Endothelial cell of umbilical vein (primary cell): Measurements from ENCODE around the gene CAPRIN2. TPM values are rescaled to one million over a fixed set of nuclear protein-coding genes. Genes with fewer than 3 reads are reported as not detected.
A peak's percentile ranks its signal among the peaks of the same experiment; 100 is the strongest.

Experiments
- BruUV-seq: library from RNA; stranded (reverse); fragments of 400-500 nt; replicated peaks from 2 replicates; lab custom pipeline; 2021; lab: Mats Ljungman, UMichigan
- CTCF ChIA-PET: fragments of 300-600, 350-600 bp; sonication (Branson Sonifier 250); formaldehyde crosslinking; loops from one replicate; lab custom pipeline; 2021; ENCODE audit warnings: antibody characterized with exemption, inconsistent platforms; lab: Charles Lee
- POLR2A ChIA-PET: fragments of 300-600, 350-600 bp; sonication (Branson Sonifier 250); formaldehyde crosslinking; loops from one replicate; lab custom pipeline; 2021; ENCODE audit warnings: antibody characterized with exemption, inconsistent platforms; lab: Charles Lee
- DNase-seq: peaks from one replicate; pipeline ENCODE4 v3.0.0-alpha.2; 2011; ENCODE audit warnings: low read depth, low spot score
- FAIRE-seq: peaks from 2 replicates; lab custom pipeline; 2011; peaks lifted over from hg19 to GRCh38; lab: Jason Lieb, UNC
- H2AFZ ChIP-seq: 2 replicates; pipeline ENCODE4 v1.6.0; 2012; ENCODE audit warnings: low read depth, low read length, control low read depth, inconsistent platforms
- H3K27ac ChIP-seq: 2 replicates; pipeline ENCODE4 v1.5.1; 2011; ENCODE audit warnings: low read depth, mild to moderate bottlenecking, control low read depth, low read length, moderate library complexity; ENCODE audit not compliant: insufficient read depth
- H3K27me3 ChIP-seq, 2 experiments: 2 replicates each; pipeline versions ENCODE4 v1.6.0 to v1.6.1; 2011; ENCODE audit warnings: low read length in 2 of 2, mixed read lengths in 1 of 2; ENCODE audit not compliant: control insufficient read depth in 2 of 2, insufficient read depth in 2 of 2
- H3K36me3 ChIP-seq, 2 experiments: 2 replicates in 1 of 2; 3 replicates in 1 of 2; pipeline ENCODE4 v1.5.1; 2011; ENCODE audit warnings: low read length in 2 of 2, mild to moderate bottlenecking in 1 of 2, moderate library complexity in 1 of 2; ENCODE audit not compliant: control insufficient read depth in 2 of 2, insufficient read depth in 2 of 2; ENCODE audit errors: extremely low read depth in 1 of 2
- H3K4me1 ChIP-seq: 3 replicates; pipeline ENCODE4 v1.5.1; 2011; ENCODE audit warnings: mild to moderate bottlenecking, low read length; ENCODE audit not compliant: control insufficient read depth, insufficient read depth; ENCODE audit errors: extremely low read depth
- H3K4me2 ChIP-seq: 2 replicates; pipeline ENCODE4 v1.6.1; 2011; ENCODE audit warnings: low read length, control low read depth, mixed read lengths; ENCODE audit not compliant: insufficient read depth
- H3K4me3 ChIP-seq, 3 experiments: fragments of 200-600 bp in 1 of 3; sonication (generic), shearing (Covaris generic) in 1 of 3; replicated peaks in 1 of 3; 2 replicates each; pipeline ENCODE4 v1.5.1; 2011 to 2016; ENCODE audit warnings: control low read depth in 3 of 3, low read length in 3 of 3, mild to moderate bottlenecking in 2 of 3, inconsistent platforms in 1 of 3, low read depth in 1 of 3, moderate library complexity in 1 of 3; ENCODE audit not compliant: insufficient read depth in 1 of 3
- H3K79me2 ChIP-seq: 2 replicates; pipeline ENCODE4 v1.6.0; 2012; ENCODE audit warnings: low read length, inconsistent platforms; ENCODE audit not compliant: control insufficient read depth, insufficient read depth
- H3K9ac ChIP-seq: replicated peaks from 2 replicates; pipeline ENCODE3; 2011; ENCODE audit warnings: low read length, control low read depth; ENCODE audit not compliant: insufficient read depth; ENCODE audit errors: extremely low read depth
- H3K9me1 ChIP-seq: replicated peaks from 3 replicates; pipeline ENCODE4 v1.6.0; 2011; ENCODE audit warnings: mild to moderate bottlenecking, low read length; ENCODE audit not compliant: control insufficient read depth, insufficient read depth; ENCODE audit errors: extremely low read depth
- H3K9me3 ChIP-seq: replicated peaks from 2 replicates; pipeline ENCODE4 v1.5.1; 2012; ENCODE audit warnings: low read length, inconsistent platforms; ENCODE audit not compliant: control insufficient read depth, insufficient read depth
- H4K20me1 ChIP-seq: replicated peaks from 2 replicates; pipeline ENCODE3; 2011; ENCODE audit warnings: mild to moderate bottlenecking, low read length; ENCODE audit not compliant: control insufficient read depth, insufficient read depth; ENCODE audit errors: extremely low read depth
- CTCF ChIP-seq, 2 donors: IDR thresholded peaks; 1 replicate in 1 of 2; 2 replicates in 1 of 2; pipeline ENCODE4 v1.5.1; 2011; ENCODE audit warnings: low read length in 2 of 2, mild to moderate bottlenecking in 2 of 2, moderate library complexity in 2 of 2, control low read depth in 1 of 2, inconsistent platforms in 1 of 2, low read depth in 1 of 2; ENCODE audit not compliant: insufficient read depth in 1 of 2; ENCODE audit errors: extremely low read depth in 1 of 2
- EZH2 ChIP-seq: IDR thresholded peaks from 2 replicates; pipeline ENCODE4 v1.6.1; 2012; ENCODE audit warnings: borderline replicate concordance, low read depth, mild to moderate bottlenecking, moderate library complexity, low read length, inconsistent platforms; ENCODE audit not compliant: severe bottlenecking
- FOS ChIP-seq: IDR thresholded peaks from 2 replicates; pipeline ENCODE4 v1.6.1; 2011; ENCODE audit warnings: mild to moderate bottlenecking, low read length, moderate library complexity, borderline replicate concordance; ENCODE audit not compliant: insufficient read depth
- MYC ChIP-seq: IDR thresholded peaks from one replicate; pipeline ENCODE4 v1.6.1; 2011; ENCODE audit warnings: mild to moderate bottlenecking, low read depth, low read length
- dilution Hi-C: fragments of 300-500 bp; cut with MboI; formaldehyde crosslinking; loops from one replicate; pipeline ENCODE4 v1.15.0; 2019; ENCODE audit warnings: low sequenced_read_pairs; ENCODE audit not compliant: extremely low pct_ligation_motif_present
- intact Hi-C: fragments of 100-400 bp; cut with micrococcal nuclease; formaldehyde crosslinking; loops from one replicate; pipeline ENCODE4 v1.10.0; 2022
- polyA plus RNA-seq, 4 experiments: library from polyadenylated mRNA; depleted of rRNA in 3 of 4; stranded (reverse) in 3 of 4; unstranded in 1 of 4; fragments of >200 nt; gene quantifications; 2 replicates each; pipeline versions ENCODE4 v1.2.1 to v1.2.3, GENCODE V29; 2011 to 2012; ENCODE audit warnings: missing spikeins in 1 of 4
- total RNA-seq: library from RNA; stranded (reverse); gene quantifications from 2 replicates; pipeline ENCODE4 v1.2.3, GENCODE V29; 2021

Gene CAPRIN2
- total and polyA plus RNA-seq, 2 donors (not counting 3 experiments of a cell fraction or from before 2014, with no cell fraction given): 13.5 to 25.0 TPM

- BruUV-seq: TSS peak; percentile 48
- dilution Hi-C loops (no loop called here), intact Hi-C loops (no loop called here)
- Histone ChIP-seq H3K27me3 (no peaks in the 10 kb centered on the region), H3K4me2 (peak overlapping the region; percentile 55), H3K4me3 (peak overlapping the region in 2 of 3 experiments; percentile 1 to 48), H2AFZ (no peak overlapping the region), H3K79me2 (peaks cover 54% of the 10 kb centered on the region), H3K27ac (no peak overlapping the region), H4K20me1 (no peaks in the 10 kb centered on the region), H3K9me1 (no peaks in the 10 kb centered on the region), H3K9me3 (no peaks in the 10 kb centered on the region), H3K9ac (no peak overlapping the region), H3K4me1 (peaks cover 15% of the 10 kb centered on the region), H3K36me3 (peaks cover 0 to 2% of the 10 kb centered on the region in 2 experiments)
- TF ChIP-seq CTCF (IDR thresholded peaks at IDR 0.05; ENCODE audit: extremely low read depth in 1 of 2, insufficient read depth in 1 of 2, low read depth in 1 of 2, low read length in 2 of 2) (peak; percentile 37 to 49), MYC (no peak)
- POLR2A ChIA-PET: interaction anchor here (1.0 to 2.8 kb wide), 2 partner anchors 40 to 42 kb away, joined by 4 to 22 read pairs; no protein-coding TSS in a partner anchor
- DNase-seq (peak; percentile 52), FAIRE-seq (peak; percentile 60)
- CTCF ChIA-PET: interaction anchor here (0.8 to 5.2 kb wide), 19 partner anchors 8 to 1234 kb away, joined by 3 to 55 read pairs (median 5); partner anchors contain the start of gene IPO8
Measured at GRCh38 chr12:30753233-30753632, 1.5 kb downstream of the CAPRIN2 start.

- H3K27me3 ChIP-seq: no peaks in the 10 kb centered on the region
- peaks cover 15% of the 10 kb centered on the region for H3K4me1 ChIP-seq
- H3K4me2 ChIP-seq: peak overlapping the region; percentile 55
- H2AFZ ChIP-seq: no peak overlapping the region
- intact Hi-C loops: no loop called here
- DNase-seq: no peak
- no TSS peak for BruUV-seq
- peaks cover 62% of the 10 kb centered on the region for H3K79me2 ChIP-seq
- no peak overlapping the region for H3K27ac ChIP-seq
- dilution Hi-C loops: no loop called here
- ChIA-PET POLR2A (no interaction called here), CTCF (interaction anchor here (0.6 to 5.2 kb wide), 10 partner anchors 9 to 1233 kb away, joined by 3 to 55 read pairs (median 6); no protein-coding TSS in a partner anchor)
- H3K9me3 ChIP-seq: no peaks in the 10 kb centered on the region
- no peaks in the 10 kb centered on the region for H3K9me1 ChIP-seq
- H3K4me3 ChIP-seq: no peak overlapping the region
- TF ChIP-seq CTCF (IDR thresholded peaks at IDR 0.05; ENCODE audit: extremely low read depth in 1 of 2, insufficient read depth in 1 of 2, low read depth in 1 of 2, low read length in 2 of 2): no peak
- no peak for TF ChIP-seq EZH2
- no peak for TF ChIP-seq FOS
- peaks cover 0 to 2% of the 10 kb centered on the region in 2 experiments for H3K36me3 ChIP-seq
- no peak for FAIRE-seq
- H4K20me1 ChIP-seq: no peaks in the 10 kb centered on the region
- H3K9ac ChIP-seq: no peak overlapping the region
Measured at GRCh38 chr12:30752255-30752654, 2.5 kb downstream of the CAPRIN2 start.
